ENCODE measurements around the gene ZNF74. TPM values are rescaled to one million over a fixed set of nuclear protein-coding genes. Genes with fewer than 3 reads are reported as not detected.

The ZNF74 gene
- polyA plus RNA-seq, 1 experiment: 6.9 TPM

GRCh38 chr22:20423008-20423905, 29.3 kb downstream of the ZNF74 start:
- DNase-seq (ENCODE audit: low read depth): no peak
- no peak for TF ChIP-seq CTCF (IDR thresholded peaks at IDR 0.05; ENCODE audit: insufficient read depth, low read depth, low read length)
- ChIA-PET POLR2A (interaction anchor here (0.6 kb wide), 1 partner anchor 103 kb away, joined by 3 read pairs; the partner anchor contains the start of gene DGCR6L), CTCF (interaction anchor here (1.7 to 1.9 kb wide), 5 partner anchors 11 to 33 kb away, joined by 4 to 9 read pairs (median 6); no protein-coding TSS in a partner anchor)
- H3K36me3 ChIP-seq (ENCODE audit: control insufficient read depth, insufficient read depth, low read length): peaks cover 15% of the 10 kb centered on the region
- H3K4me3 ChIP-seq (ENCODE audit: low read depth, low read length): no peak overlapping the region
- H3K27me3 ChIP-seq (ENCODE audit: control insufficient read depth, insufficient read depth, low read length): no peaks in the 10 kb centered on the region

GRCh38 chr22:20423906-20424551, 30.1 kb downstream of the ZNF74 start:
- POLR2A ChIA-PET: interaction anchor here (0.6 kb wide), 1 partner anchor 104 kb away, joined by 3 read pairs; the partner anchor contains the start of gene DGCR6L
- CTCF ChIA-PET: interaction anchor here (1.8 to 1.9 kb wide), 4 partner anchors 11 to 32 kb away, joined by 4 to 9 read pairs (median 6); no protein-coding TSS in a partner anchor

GRCh38 chr22:20424568-20424931, 30.6 kb downstream of the ZNF74 start:
- ChIA-PET CTCF (interaction anchor here (1.9 kb wide), 1 partner anchor 32 kb away, joined by 6 read pairs; no protein-coding TSS in a partner anchor), POLR2A (no interaction called here)
- Histone ChIP-seq H3K36me3 (ENCODE audit: control insufficient read depth, insufficient read depth, low read length) (peaks cover 23% of the 10 kb centered on the region), H3K4me3 (ENCODE audit: low read depth, low read length) (no peak overlapping the region), H3K27me3 (ENCODE audit: control insufficient read depth, insufficient read depth, low read length) (no peaks in the 10 kb centered on the region)
- no peak for TF ChIP-seq CTCF (IDR thresholded peaks at IDR 0.05; ENCODE audit: insufficient read depth, low read depth, low read length)
- DNase-seq (ENCODE audit: low read depth): no peak

More at GRCh38 chr22:20423906-20424551, 30.1 kb downstream of the ZNF74 start:
- no peaks in the 10 kb centered on the region for H3K27me3 ChIP-seq (ENCODE audit: control insufficient read depth, insufficient read depth, low read length)
- DNase-seq (ENCODE audit: low read depth): no peak
- peaks cover 20% of the 10 kb centered on the region for H3K36me3 ChIP-seq (ENCODE audit: control insufficient read depth, insufficient read depth, low read length)
- no peak for TF ChIP-seq CTCF (IDR thresholded peaks at IDR 0.05; ENCODE audit: insufficient read depth, low read depth, low read length)
- H3K4me3 ChIP-seq (ENCODE audit: low read depth, low read length): no peak overlapping the region

- ChIA-PET CTCF (interaction anchor here (1.9 kb wide), 1 partner anchor 31 kb away, joined by 6 read pairs; no protein-coding TSS in a partner anchor), POLR2A (no interaction called here)
- no peaks in the 10 kb centered on the region for H3K27me3 ChIP-seq (ENCODE audit: control insufficient read depth, insufficient read depth, low read length)
- peaks cover 26% of the 10 kb centered on the region for H3K36me3 ChIP-seq (ENCODE audit: control insufficient read depth, insufficient read depth, low read length)
- no peak for DNase-seq (ENCODE audit: low read depth)
- TF ChIP-seq CTCF (IDR thresholded peaks at IDR 0.05; ENCODE audit: insufficient read depth, low read depth, low read length): no peak
- H3K4me3 ChIP-seq (ENCODE audit: low read depth, low read length): no peak overlapping the region
Measured at GRCh38 chr22:20424932-20425565, 31.1 kb downstream of the ZNF74 start.
